Measurements from ENCODE around the gene CNDP2. TPM values are rescaled to one million over a fixed set of nuclear protein-coding genes. Genes with fewer than 3 reads are reported as not detected.
A peak's percentile ranks its signal among the peaks of the same experiment; 100 is the strongest.
"Not testable (repeated sequence)": the region's sequence is repeated elsewhere in the genome, so short reads cannot be mapped to it uniquely, and the experiment has no call there.

Gene CNDP2
- total RNA-seq, 1 experiment from 2014 or later = 52.7 TPM

- Histone ChIP-seq H3K9me3 (replicated peaks) (no peaks in the 10 kb centered on the region), H3K27ac (no peak overlapping the region), H3K4me3 (no peak overlapping the region), H3K36me3 (no peaks in the 10 kb centered on the region), H3K27me3 (no peaks in the 10 kb centered on the region), H3K4me1 (no peaks in the 10 kb centered on the region)
- no peak for DNase-seq
Observed at GRCh38 chr18:74544898-74545297, 48.7 kb downstream of the CNDP2 start.

GRCh38 chr18:74546007-74546406, 49.8 kb downstream of the CNDP2 start:
- Histone ChIP-seq H3K4me1 (no peaks in the 10 kb centered on the region), H3K27me3 (no peaks in the 10 kb centered on the region), H3K27ac (no peak overlapping the region), H3K4me3 (no peak overlapping the region), H3K36me3 (no peaks in the 10 kb centered on the region), H3K9me3 (replicated peaks) (no peaks in the 10 kb centered on the region)
- no peak for DNase-seq

GRCh38 chr18:74546751-74547530, 50.8 kb downstream of the CNDP2 start:
- Histone ChIP-seq H3K4me3 (no peak overlapping the region), H3K9me3 (replicated peaks) (no peaks in the 10 kb centered on the region), H3K4me1 (no peaks in the 10 kb centered on the region), H3K27me3 (no peaks in the 10 kb centered on the region), H3K27ac (no peak overlapping the region), H3K36me3 (no peaks in the 10 kb centered on the region)
- DNase-seq = no peak

- H3K4me3 ChIP-seq = no peak overlapping the region
- H3K4me1 ChIP-seq = no peaks in the 10 kb centered on the region
- no peaks in the 10 kb centered on the region for H3K27me3 ChIP-seq
- H3K27ac ChIP-seq = no peak overlapping the region
- H3K36me3 ChIP-seq = no peaks in the 10 kb centered on the region
- no peak for DNase-seq
- no peaks in the 10 kb centered on the region for H3K9me3 ChIP-seq (replicated peaks)
Observed at GRCh38 chr18:74547860-74548259, 51.7 kb downstream of the CNDP2 start.

- no peak for DNase-seq
- H3K27me3 ChIP-seq = no peaks in the 10 kb centered on the region
- no peaks in the 10 kb centered on the region for H3K4me1 ChIP-seq
Observed at GRCh38 chr18:74549591-74550104, 53.5 kb downstream of the CNDP2 start.

GRCh38 chr18:74550886-74551285, 54.7 kb downstream of the CNDP2 start:
- Histone ChIP-seq H3K9me3 (replicated peaks) (no peaks in the 10 kb centered on the region), H3K27me3 (no peaks in the 10 kb centered on the region), H3K27ac (no peak overlapping the region), H3K4me3 (no peak overlapping the region), H3K36me3 (no peaks in the 10 kb centered on the region), H3K4me1 (no peaks in the 10 kb centered on the region)
- DNase-seq = no peak

More at GRCh38 chr18:74549591-74550104, 53.5 kb downstream of the CNDP2 start:
- Histone ChIP-seq H3K27ac (no peak overlapping the region), H3K4me3 (no peak overlapping the region), H3K36me3 (no peaks in the 10 kb centered on the region), H3K9me3 (replicated peaks) (no peaks in the 10 kb centered on the region)

GRCh38 chr18:74551452-74551851, 55.3 kb downstream of the CNDP2 start:
- no peak overlapping the region for H3K27ac ChIP-seq
- DNase-seq = no peak
- no peaks in the 10 kb centered on the region for H3K4me1 ChIP-seq
- H3K4me3 ChIP-seq = no peak overlapping the region
- no peaks in the 10 kb centered on the region for H3K36me3 ChIP-seq
- H3K9me3 ChIP-seq (replicated peaks) = no peaks in the 10 kb centered on the region
- no peaks in the 10 kb centered on the region for H3K27me3 ChIP-seq

- DNase-seq = peak; percentile 50 to 83
- Histone ChIP-seq H3K36me3 (no peaks in the 10 kb centered on the region), H3K4me3 (no peak overlapping the region), H3K4me1 (no peaks in the 10 kb centered on the region), H3K27ac (no peak overlapping the region), H3K9me3 (replicated peaks) (no peaks in the 10 kb centered on the region), H3K27me3 (no peaks in the 10 kb centered on the region)
Observed at GRCh38 chr18:74551936-74552555, 55.9 kb downstream of the CNDP2 start.

GRCh38 chr18:74556126-74556525, 60.0 kb downstream of the CNDP2 start:
- Histone ChIP-seq H3K4me1 (no peaks in the 10 kb centered on the region), H3K36me3 (no peaks in the 10 kb centered on the region), H3K9me3 (replicated peaks) (no peaks in the 10 kb centered on the region), H3K27me3 (no peaks in the 10 kb centered on the region), H3K27ac (no peak overlapping the region), H3K4me3 (no peak overlapping the region)
- no peak for DNase-seq

GRCh38 chr18:74558096-74558495, 61.9 kb downstream of the CNDP2 start:
- H3K4me1 ChIP-seq = no peaks in the 10 kb centered on the region
- H3K9me3 ChIP-seq (replicated peaks) = no peaks in the 10 kb centered on the region
- no peak for DNase-seq
- H3K27ac ChIP-seq = no peak overlapping the region
- no peak overlapping the region for H3K4me3 ChIP-seq
- no peaks in the 10 kb centered on the region for H3K36me3 ChIP-seq
- H3K27me3 ChIP-seq = no peaks in the 10 kb centered on the region

- H3K9me3 ChIP-seq (replicated peaks) = no peaks in the 10 kb centered on the region
- DNase-seq = no peak
- H3K36me3 ChIP-seq = no peaks in the 10 kb centered on the region
- H3K4me1 ChIP-seq = no peaks in the 10 kb centered on the region
- H3K4me3 ChIP-seq = no peak overlapping the region
- H3K27me3 ChIP-seq = no peaks in the 10 kb centered on the region
- no peak overlapping the region for H3K27ac ChIP-seq
Observed at GRCh38 chr18:74562131-74562730, 66.1 kb downstream of the CNDP2 start.

- no peak for DNase-seq
- Histone ChIP-seq H3K4me3 (no peak overlapping the region), H3K27me3 (no peaks in the 10 kb centered on the region), H3K36me3 (no peaks in the 10 kb centered on the region), H3K27ac (no peak overlapping the region), H3K9me3 (replicated peaks) (no peaks in the 10 kb centered on the region), H3K4me1 (no peaks in the 10 kb centered on the region)
Observed at GRCh38 chr18:74562775-74563174, 66.6 kb downstream of the CNDP2 start.

GRCh38 chr18:74563999-74564398, 67.8 kb downstream of the CNDP2 start:
- Histone ChIP-seq H3K4me1 (no peaks in the 10 kb centered on the region), H3K36me3 (no peaks in the 10 kb centered on the region), H3K9me3 (replicated peaks) (no peaks in the 10 kb centered on the region), H3K4me3 (no peak overlapping the region), H3K27me3 (no peaks in the 10 kb centered on the region), H3K27ac (no peak overlapping the region)
- DNase-seq = no peak

- not testable (repeated sequence) for H3K27ac ChIP-seq; DNase-seq; H3K9me3 ChIP-seq (replicated peaks); H3K27me3 ChIP-seq; H3K4me1 ChIP-seq; H3K4me3 ChIP-seq; H3K36me3 ChIP-seq
Observed at GRCh38 chr18:74565164-74565563, 69.0 kb downstream of the CNDP2 start.

GRCh38 chr18:74565993-74566392, 69.8 kb downstream of the CNDP2 start:
- H3K4me1 ChIP-seq; H3K27me3 ChIP-seq; H3K4me3 ChIP-seq; DNase-seq; H3K36me3 ChIP-seq; H3K27ac ChIP-seq; H3K9me3 ChIP-seq (replicated peaks): not testable (repeated sequence)

Data from SJCRH30 (cell line).